HG02852 (cell line): Measurements from ENCODE around the gene SLC9A5.

Experiments
- ATAC-seq: cut with Tn5 transposase; IDR thresholded peaks from one replicate; pipeline ENCODE4 v1.9.1; 2021; ENCODE audit warnings: mild to moderate bottlenecking, moderate library complexity; ENCODE audit not compliant: unreplicated experiment

The SLC9A5 gene

DNA sequence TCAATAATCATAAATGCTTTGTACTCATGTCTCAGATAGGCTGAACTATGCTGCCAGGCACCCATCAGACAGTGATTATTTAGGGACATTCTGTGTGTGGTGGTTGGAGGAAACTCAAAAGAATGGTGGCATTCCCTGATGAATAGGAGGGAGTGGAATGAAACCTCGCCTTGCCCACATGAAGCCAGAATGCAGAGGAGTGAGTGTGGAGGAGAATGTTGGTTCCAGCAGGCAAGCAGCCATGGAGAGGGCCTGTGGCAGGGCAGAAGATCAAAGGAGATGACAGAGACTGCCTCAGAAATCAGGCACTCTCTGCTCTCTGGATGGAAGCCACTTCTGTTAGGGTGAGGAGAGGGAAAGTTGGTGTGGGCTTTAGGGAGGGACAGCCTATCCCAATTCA, 55.2 kb downstream of the SLC9A5 start:
- no peak for ATAC-seq

DNA sequence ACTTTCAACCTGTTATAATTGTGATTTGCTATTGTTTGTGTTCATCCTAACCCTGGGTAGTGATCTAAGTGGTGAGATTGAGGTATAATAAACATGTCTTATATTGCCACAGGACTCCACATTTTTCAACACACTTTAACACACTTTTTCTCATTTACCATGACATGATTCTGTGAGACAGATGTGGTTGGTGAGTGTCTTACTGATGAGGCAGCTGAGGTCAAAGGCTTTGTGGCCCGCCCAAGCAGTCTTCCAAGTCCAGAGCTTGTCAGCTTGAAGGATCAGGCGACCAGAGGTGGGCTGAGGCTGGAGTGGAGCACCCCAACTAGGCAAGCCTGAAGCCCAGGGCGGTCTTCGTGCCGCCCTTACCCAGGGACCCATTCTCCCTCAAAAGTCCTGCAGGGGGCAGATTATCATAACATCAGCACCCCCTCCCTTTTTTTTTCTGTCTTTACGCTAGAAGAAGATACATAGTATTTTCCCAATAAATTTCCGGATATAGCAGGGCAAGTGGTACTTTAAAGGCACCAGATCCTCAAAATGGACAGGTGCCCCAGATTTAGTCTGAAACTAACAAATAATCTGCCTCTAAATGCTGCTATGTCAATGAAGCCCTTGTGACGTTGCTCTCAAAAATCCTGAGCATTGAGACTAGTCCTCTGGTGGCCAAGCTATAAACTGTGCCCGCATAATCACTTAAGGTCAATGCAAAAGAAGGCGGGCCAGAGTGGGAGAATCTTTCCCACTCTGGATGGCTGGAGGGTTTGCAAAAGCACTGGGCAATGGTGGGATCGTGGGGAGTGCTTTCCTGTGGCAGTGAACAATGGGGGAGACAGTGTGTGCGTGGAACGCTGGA, 56.7 kb downstream of the SLC9A5 start:
- no peak for ATAC-seq

DNA sequence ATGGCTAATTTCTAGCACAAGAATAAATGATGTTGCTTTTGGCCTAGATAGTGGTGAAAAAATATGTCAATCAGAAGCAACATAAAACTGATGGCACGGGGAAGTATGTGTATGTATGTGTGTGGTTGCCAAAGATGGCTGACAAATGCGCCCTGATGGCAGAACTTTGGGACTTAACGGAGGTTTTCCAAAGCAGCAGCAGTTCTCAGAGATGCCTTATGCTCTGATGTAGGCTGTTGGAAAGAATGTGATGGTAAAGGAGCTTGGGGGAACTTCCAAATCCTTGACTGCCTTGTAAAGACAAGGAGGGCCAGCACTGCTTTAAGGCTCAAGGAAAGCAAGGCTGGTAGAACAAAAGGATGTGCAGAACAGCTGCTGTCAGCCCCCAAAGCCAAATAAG, 61.8 kb downstream of the SLC9A5 start:
- no peak for ATAC-seq

DNA sequence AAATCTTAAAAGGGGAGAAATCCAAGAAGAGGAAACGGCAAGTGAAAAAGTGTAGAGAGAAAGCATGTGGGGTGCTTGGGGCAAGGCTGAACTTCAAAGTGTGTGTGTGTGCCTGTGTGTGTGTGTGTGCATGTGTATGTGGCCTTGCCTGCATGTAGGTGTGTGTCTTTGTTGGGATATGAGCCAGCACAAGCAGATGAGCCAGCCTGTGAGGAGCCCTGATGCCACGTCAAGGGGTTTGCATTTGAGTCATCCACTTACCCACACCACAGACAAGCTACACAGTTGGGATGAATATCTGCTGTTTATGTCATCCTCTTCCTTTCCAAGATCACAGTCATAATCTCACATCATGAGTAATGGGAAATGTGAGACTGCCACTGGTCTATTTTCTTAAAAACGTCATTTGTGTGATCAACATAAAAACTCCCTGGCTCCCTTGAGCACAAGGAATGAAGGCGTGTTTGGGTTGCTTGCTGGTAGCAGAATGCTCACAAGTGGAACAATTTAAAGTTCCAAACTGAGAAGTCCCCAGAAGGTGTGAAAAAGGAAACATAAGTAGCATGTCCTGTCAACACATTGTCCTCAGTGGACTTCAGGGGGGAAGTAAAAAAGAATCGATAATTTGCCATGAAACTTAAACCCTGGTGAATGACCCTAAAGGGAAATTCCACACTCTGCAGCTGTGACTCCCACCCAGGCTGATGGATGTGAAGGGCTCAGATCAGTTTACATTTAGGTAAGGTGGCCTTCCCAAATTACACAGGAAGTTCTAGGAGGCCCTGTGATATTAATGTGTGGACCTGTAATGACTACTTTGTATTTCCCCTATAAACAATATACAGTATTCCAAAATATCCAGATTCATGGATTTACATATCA, 63.1 kb downstream of the SLC9A5 start:
- peak; percentile 82 for ATAC-seq

DNA sequence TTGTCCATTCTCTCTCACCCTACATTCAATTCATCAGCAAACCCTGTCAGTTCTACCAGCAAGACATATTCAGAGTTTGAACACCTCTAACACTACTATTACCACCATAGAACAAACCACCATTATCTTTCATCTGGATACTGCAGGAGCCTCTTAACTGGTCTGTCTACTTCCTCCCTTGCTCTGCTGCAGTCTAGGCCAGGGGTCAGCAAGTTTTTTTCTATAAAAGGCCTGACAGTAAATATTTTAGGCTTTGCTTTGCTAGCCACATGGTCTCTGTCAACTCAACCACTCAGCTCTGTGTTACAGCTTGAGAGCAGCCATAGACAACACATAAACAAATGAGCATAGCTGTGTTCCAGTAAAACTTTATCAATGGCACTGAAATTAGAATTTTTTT, 63.9 kb downstream of the SLC9A5 start:
- ATAC-seq = no peak

DNA sequence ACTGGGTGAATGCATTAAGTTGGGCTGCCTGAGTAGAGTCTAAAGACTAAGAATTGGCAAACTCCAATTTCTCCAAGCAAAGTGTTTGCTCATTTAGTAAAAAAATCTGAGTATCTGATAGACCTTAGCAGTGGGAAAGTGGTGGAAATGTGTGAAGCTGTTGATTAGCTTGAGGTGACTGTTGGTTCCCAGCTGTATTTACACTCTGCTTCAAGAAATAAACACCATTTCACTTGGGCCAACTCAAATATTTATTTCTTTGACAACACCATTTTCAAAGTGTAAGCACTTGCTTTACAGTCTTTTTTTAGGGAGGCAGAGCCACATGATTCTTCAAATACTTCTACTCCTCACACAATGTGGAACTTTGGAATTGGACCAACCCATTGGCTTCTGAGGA, 69.1 kb downstream of the SLC9A5 start:
- no peak for ATAC-seq
